DND-41 (cell line): Measurements from ENCODE around the gene FUNDC2.

Experiments
- EZH2 ChIP-seq: IDR thresholded peaks from 3 replicates; pipeline ENCODE4 v1.6.1; 2012; ENCODE audit warnings: borderline replicate concordance, low read depth, mild to moderate bottlenecking, moderate library complexity, low read length, inconsistent platforms; ENCODE audit not compliant: severe bottlenecking
- TF ChIP-seq, protein P1 (sequence below): IDR thresholded peaks from 2 replicates; pipeline ENCODE4 v1.5.1; 2012; ENCODE audit warnings: borderline replicate concordance, low read length, moderate library complexity, mild to moderate bottlenecking; ENCODE audit not compliant: poor library complexity, severe bottlenecking; ENCODE audit errors: extremely low read depth

DNA sequence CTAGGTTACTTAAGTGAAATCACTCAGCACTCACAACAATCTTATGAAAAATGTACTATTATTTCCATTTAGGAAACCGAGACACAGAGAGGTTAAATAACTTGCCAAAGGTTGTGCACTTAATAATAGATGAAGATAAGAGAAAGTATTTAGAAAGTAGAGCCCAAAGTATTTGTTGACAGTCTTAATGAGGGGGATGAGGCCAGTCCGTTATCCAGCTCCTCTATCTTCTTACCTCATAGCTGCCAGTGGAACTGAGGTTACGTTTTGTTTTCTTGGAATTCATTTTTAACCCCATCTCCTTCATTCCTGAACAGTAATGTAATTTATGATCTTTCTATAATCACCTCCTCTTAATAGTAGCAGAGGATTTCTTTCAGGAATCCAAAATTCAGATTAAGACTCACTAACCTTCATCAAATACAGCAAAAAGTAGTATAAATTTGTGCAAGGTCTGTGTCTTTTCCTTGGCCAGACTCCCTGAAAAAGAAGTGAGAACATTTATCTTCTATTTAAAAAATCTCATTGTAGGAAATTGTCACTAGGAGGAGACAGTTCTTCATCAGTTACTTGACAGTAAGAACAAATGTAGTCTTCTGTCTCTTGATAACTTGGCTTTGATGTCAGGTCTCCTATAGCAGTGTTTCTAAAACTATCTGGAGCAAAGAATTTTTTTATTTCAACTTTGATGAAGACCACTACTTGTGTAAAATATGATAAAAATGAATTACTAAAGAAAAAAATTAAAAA lies 39.6 kb upstream of the FUNDC2 start:
- TF ChIP-seq, protein P1, sequence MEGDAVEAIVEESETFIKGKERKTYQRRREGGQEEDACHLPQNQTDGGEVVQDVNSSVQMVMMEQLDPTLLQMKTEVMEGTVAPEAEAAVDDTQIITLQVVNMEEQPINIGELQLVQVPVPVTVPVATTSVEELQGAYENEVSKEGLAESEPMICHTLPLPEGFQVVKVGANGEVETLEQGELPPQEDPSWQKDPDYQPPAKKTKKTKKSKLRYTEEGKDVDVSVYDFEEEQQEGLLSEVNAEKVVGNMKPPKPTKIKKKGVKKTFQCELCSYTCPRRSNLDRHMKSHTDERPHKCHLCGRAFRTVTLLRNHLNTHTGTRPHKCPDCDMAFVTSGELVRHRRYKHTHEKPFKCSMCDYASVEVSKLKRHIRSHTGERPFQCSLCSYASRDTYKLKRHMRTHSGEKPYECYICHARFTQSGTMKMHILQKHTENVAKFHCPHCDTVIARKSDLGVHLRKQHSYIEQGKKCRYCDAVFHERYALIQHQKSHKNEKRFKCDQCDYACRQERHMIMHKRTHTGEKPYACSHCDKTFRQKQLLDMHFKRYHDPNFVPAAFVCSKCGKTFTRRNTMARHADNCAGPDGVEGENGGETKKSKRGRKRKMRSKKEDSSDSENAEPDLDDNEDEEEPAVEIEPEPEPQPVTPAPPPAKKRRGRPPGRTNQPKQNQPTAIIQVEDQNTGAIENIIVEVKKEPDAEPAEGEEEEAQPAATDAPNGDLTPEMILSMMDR: no peak
- TF ChIP-seq EZH2: no peak
